ENCODE results near the gene HSPA5.
"Not testable (repeated sequence)": the region's sequence is repeated elsewhere in the genome, so short reads cannot be mapped to it uniquely, and the experiment has no call there.

Gene HSPA5

GRCh38 chr9:125276771-125277170, 35.6 kb upstream of the HSPA5 start:
- no peak overlapping the region for H4K5ac ChIP-seq (ENCODE audit: low read length)
- H3K56ac ChIP-seq (ENCODE audit: low read length), result no peak overlapping the region
- no peak overlapping the region for H3K4me2 ChIP-seq (ENCODE audit: low read length)
- H3K4ac ChIP-seq (ENCODE audit: low read depth, low read length), result no peak overlapping the region
- WGBS (ENCODE audit: extremely low coverage, insufficient coverage, low lambda C conversion rate), result no CpG with 5 or more reads among the region's 4 CpGs
- H3K18ac ChIP-seq (ENCODE audit: low read length), result no peak overlapping the region
- H3K27me3 ChIP-seq (ENCODE audit: insufficient read depth, low read length, poor library complexity), result no peaks in the 10 kb centered on the region
- no peaks in the 10 kb centered on the region for H3K79me2 ChIP-seq (ENCODE audit: control insufficient read depth, insufficient read depth, low read length)
- H2BK5ac ChIP-seq (ENCODE audit: low read length), result no peak overlapping the region
- DNase-seq, result no peak
- H2BK15ac ChIP-seq (replicated peaks; ENCODE audit: low read depth), result no peak overlapping the region
- no peaks in the 10 kb centered on the region for H3K4me1 ChIP-seq (ENCODE audit: control insufficient read depth, low read depth, low read length)
- H3K27ac ChIP-seq (ENCODE audit: low read depth, low read length), result no peak overlapping the region
- no peak overlapping the region for H4K8ac ChIP-seq (ENCODE audit: low read depth, low read length)
- H2BK120ac ChIP-seq (ENCODE audit: low read depth, low read length), result no peak overlapping the region
- H2AK5ac ChIP-seq (ENCODE audit: low read length), result no peak overlapping the region
- no peak overlapping the region for H3K9ac ChIP-seq (ENCODE audit: low read length)
- peaks cover 2% of the 10 kb centered on the region for H3K79me1 ChIP-seq (ENCODE audit: low read length)
- H3K36me3 ChIP-seq (ENCODE audit: control insufficient read depth, insufficient read depth, low read length), result no peaks in the 10 kb centered on the region
- no peak overlapping the region for H3K4me3 ChIP-seq (ENCODE audit: low read length)
- no peak overlapping the region for H3K23ac ChIP-seq (ENCODE audit: low read length)

GRCh38 chr9:125272697-125273096, 31.6 kb upstream of the HSPA5 start:
- DNase-seq, result no peak
- Histone ChIP-seq H2AK5ac (ENCODE audit: low read length) (no peak overlapping the region), H3K9ac (ENCODE audit: low read length) (no peak overlapping the region), H3K4me2 (ENCODE audit: low read length) (no peak overlapping the region), H3K18ac (ENCODE audit: low read length) (no peak overlapping the region), H3K27me3 (ENCODE audit: insufficient read depth, low read length, poor library complexity) (no peaks in the 10 kb centered on the region), H3K56ac (ENCODE audit: low read length) (no peak overlapping the region), H3K79me2 (ENCODE audit: control insufficient read depth, insufficient read depth, low read length) (no peaks in the 10 kb centered on the region), H2BK120ac (ENCODE audit: low read depth, low read length) (no peak overlapping the region), H3K36me3 (ENCODE audit: control insufficient read depth, insufficient read depth, low read length) (no peaks in the 10 kb centered on the region), H3K4ac (ENCODE audit: low read depth, low read length) (no peak overlapping the region), H3K27ac (ENCODE audit: low read depth, low read length) (no peak overlapping the region), H3K4me3 (ENCODE audit: low read length) (no peak overlapping the region), H4K8ac (ENCODE audit: low read depth, low read length) (no peak overlapping the region), H4K5ac (ENCODE audit: low read length) (no peak overlapping the region), H3K23ac (ENCODE audit: low read length) (no peak overlapping the region), H3K79me1 (ENCODE audit: low read length) (peaks cover 2% of the 10 kb centered on the region), H2BK5ac (ENCODE audit: low read length) (no peak overlapping the region), H2BK15ac (replicated peaks; ENCODE audit: low read depth) (no peak overlapping the region), H3K4me1 (ENCODE audit: control insufficient read depth, low read depth, low read length) (no peaks in the 10 kb centered on the region)
- no CpG with 5 or more reads among the region's 3 CpGs for WGBS (ENCODE audit: extremely low coverage, insufficient coverage, low lambda C conversion rate)

DNA sequence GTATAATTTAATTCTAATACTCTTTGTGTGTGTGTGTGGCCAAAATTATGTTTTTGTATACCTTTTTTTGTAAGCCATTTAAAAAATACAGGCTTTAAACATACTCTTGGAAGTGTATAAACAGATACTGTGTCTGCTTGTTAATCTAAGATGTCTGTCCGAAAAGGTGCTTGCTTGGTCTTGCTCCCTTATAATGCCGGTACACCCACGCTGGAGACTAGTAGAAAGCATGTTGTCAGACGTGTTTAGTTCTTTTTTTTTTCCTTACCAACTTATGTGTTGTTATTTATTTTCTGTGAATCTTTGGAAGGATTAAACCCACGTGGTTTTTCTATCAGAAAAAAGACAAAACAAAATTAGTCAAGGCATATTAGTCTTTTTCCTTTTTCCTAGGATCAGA, 29.9 kb upstream of the HSPA5 start:
- Histone ChIP-seq H3K18ac (ENCODE audit: low read length) (no peak overlapping the region), H3K56ac (ENCODE audit: low read length) (no peak overlapping the region), H3K4ac (ENCODE audit: low read depth, low read length) (no peak overlapping the region), H3K79me2 (ENCODE audit: control insufficient read depth, insufficient read depth, low read length) (no peaks in the 10 kb centered on the region), H3K4me3 (ENCODE audit: low read length) (no peak overlapping the region), H4K8ac (ENCODE audit: low read depth, low read length) (no peak overlapping the region), H2BK15ac (replicated peaks; ENCODE audit: low read depth) (no peak overlapping the region), H3K23ac (ENCODE audit: low read length) (no peak overlapping the region), H3K4me1 (ENCODE audit: control insufficient read depth, low read depth, low read length) (no peaks in the 10 kb centered on the region), H4K5ac (ENCODE audit: low read length) (no peak overlapping the region), H3K9ac (ENCODE audit: low read length) (no peak overlapping the region), H3K4me2 (ENCODE audit: low read length) (no peak overlapping the region), H3K36me3 (ENCODE audit: control insufficient read depth, insufficient read depth, low read length) (no peaks in the 10 kb centered on the region), H2BK120ac (ENCODE audit: low read depth, low read length) (no peak overlapping the region), H2BK5ac (ENCODE audit: low read length) (no peak overlapping the region), H3K27ac (ENCODE audit: low read depth, low read length) (no peak overlapping the region), H3K27me3 (ENCODE audit: insufficient read depth, low read length, poor library complexity) (no peaks in the 10 kb centered on the region), H3K79me1 (ENCODE audit: low read length) (peaks cover 4% of the 10 kb centered on the region), H2AK5ac (ENCODE audit: low read length) (no peak overlapping the region)
- WGBS (ENCODE audit: extremely low coverage, insufficient coverage, low lambda C conversion rate), result no CpG with 5 or more reads among the region's 5 CpGs
- DNase-seq, result no peak

GRCh38 chr9:125269014-125269397, 27.9 kb upstream of the HSPA5 start:
- no CpG with 5 or more reads among the region's 1 CpG for WGBS (ENCODE audit: extremely low coverage, insufficient coverage, low lambda C conversion rate)
- H3K27ac ChIP-seq (ENCODE audit: low read depth, low read length), result no peak overlapping the region
- H3K27me3 ChIP-seq (ENCODE audit: insufficient read depth, low read length, poor library complexity), result no peaks in the 10 kb centered on the region

DNA sequence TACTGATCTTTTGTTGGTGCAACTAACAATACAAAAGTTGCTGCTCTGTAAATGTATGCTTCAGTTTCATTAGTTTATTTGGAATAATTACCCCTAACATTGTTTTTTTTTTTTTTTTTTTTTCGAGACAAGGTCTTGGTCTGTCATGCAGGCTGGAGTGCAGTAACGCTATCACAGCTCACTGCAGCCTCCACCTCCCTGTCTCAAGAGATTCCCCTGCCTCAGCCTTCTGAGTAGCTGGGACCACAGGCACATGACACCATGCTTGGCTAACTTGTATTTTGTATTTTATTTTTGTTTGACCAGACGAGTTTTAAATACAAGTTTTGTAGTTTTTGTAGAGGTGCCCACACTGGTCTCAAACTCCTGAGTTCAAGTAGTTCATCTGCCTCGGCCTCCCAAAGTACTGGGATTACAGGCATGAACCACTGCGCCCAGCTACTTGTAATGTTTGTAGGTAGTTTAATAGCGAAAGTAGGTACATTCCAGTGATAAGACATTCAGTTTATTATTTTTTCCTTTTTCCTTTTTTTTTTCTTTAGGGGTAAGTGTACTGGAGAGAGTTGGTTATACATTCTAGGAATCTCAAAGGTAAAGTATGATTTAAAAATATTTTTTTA, 27.4 kb upstream of the HSPA5 start:
- Histone ChIP-seq H3K23ac (ENCODE audit: low read length) (no peak overlapping the region), H2AK5ac (ENCODE audit: low read length) (no peak overlapping the region)

More at GRCh38 chr9:125269014-125269397, 27.9 kb upstream of the HSPA5 start:
- Histone ChIP-seq H2BK5ac (ENCODE audit: low read length) (no peak overlapping the region), H3K4me2 (ENCODE audit: low read length) (no peak overlapping the region), H4K5ac (ENCODE audit: low read length) (no peak overlapping the region), H3K56ac (ENCODE audit: low read length) (no peak overlapping the region), H2AK5ac (ENCODE audit: low read length) (no peak overlapping the region), H3K79me2 (ENCODE audit: control insufficient read depth, insufficient read depth, low read length) (no peaks in the 10 kb centered on the region), H3K23ac (ENCODE audit: low read length) (no peak overlapping the region), H3K4me1 (ENCODE audit: control insufficient read depth, low read depth, low read length) (no peaks in the 10 kb centered on the region), H4K8ac (ENCODE audit: low read depth, low read length) (no peak overlapping the region), H3K4me3 (ENCODE audit: low read length) (no peak overlapping the region), H3K9ac (ENCODE audit: low read length) (no peak overlapping the region), H2BK120ac (ENCODE audit: low read depth, low read length) (no peak overlapping the region), H3K18ac (ENCODE audit: low read length) (no peak overlapping the region), H3K36me3 (ENCODE audit: control insufficient read depth, insufficient read depth, low read length) (no peaks in the 10 kb centered on the region), H3K4ac (ENCODE audit: low read depth, low read length) (no peak overlapping the region), H2BK15ac (replicated peaks; ENCODE audit: low read depth) (no peak overlapping the region), H3K79me1 (ENCODE audit: low read length) (peaks cover 4% of the 10 kb centered on the region)
- no peak for DNase-seq

DNA sequence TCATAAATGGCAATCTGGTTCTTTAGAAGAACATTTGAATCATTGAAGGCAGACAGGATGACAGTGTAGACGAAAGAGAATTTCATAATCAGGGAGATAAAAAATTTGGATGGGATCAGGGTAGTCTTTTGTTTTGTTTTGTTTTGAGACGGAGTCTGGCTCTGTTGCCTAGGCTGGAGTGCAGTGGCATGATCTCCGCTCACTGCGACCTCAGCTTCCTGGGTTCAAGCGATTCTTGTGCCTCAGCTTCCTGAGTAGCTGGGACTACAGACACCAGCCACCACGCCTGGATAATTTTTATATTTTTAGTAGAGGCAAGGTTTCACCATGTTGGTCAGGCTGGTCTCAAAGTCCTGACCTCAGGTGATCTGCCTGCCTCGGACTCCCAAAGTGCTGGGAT, 22.9 kb upstream of the HSPA5 start:
- not testable (repeated sequence) for H3K4me3 ChIP-seq (ENCODE audit: low read length); H2BK15ac ChIP-seq (replicated peaks; ENCODE audit: low read depth); H3K79me1 ChIP-seq (ENCODE audit: low read length); H3K18ac ChIP-seq (ENCODE audit: low read length); H4K8ac ChIP-seq (ENCODE audit: low read depth, low read length); H4K5ac ChIP-seq (ENCODE audit: low read length); H3K27me3 ChIP-seq (ENCODE audit: insufficient read depth, low read length, poor library complexity); H2BK5ac ChIP-seq (ENCODE audit: low read length); H3K4me1 ChIP-seq (ENCODE audit: control insufficient read depth, low read depth, low read length); H3K36me3 ChIP-seq (ENCODE audit: control insufficient read depth, insufficient read depth, low read length); H2BK120ac ChIP-seq (ENCODE audit: low read depth, low read length); H3K56ac ChIP-seq (ENCODE audit: low read length); H3K4me2 ChIP-seq (ENCODE audit: low read length); H3K4ac ChIP-seq (ENCODE audit: low read depth, low read length); H3K27ac ChIP-seq (ENCODE audit: low read depth, low read length); DNase-seq; H2AK5ac ChIP-seq (ENCODE audit: low read length); H3K9ac ChIP-seq (ENCODE audit: low read length); H3K23ac ChIP-seq (ENCODE audit: low read length)
- H3K79me2 ChIP-seq (ENCODE audit: control insufficient read depth, insufficient read depth, low read length), result peaks cover 10% of the 10 kb centered on the region
- no CpG with 5 or more reads among the region's 7 CpGs for WGBS (ENCODE audit: extremely low coverage, insufficient coverage, low lambda C conversion rate)

More for the DNA sequence above, 27.4 kb upstream of the HSPA5 start:
- H3K4ac ChIP-seq (ENCODE audit: low read depth, low read length), result no peak overlapping the region
- no peak for DNase-seq
- no peak overlapping the region for H3K4me3 ChIP-seq (ENCODE audit: low read length)
- no peaks in the 10 kb centered on the region for H3K4me1 ChIP-seq (ENCODE audit: control insufficient read depth, low read depth, low read length)
- H2BK120ac ChIP-seq (ENCODE audit: low read depth, low read length), result no peak overlapping the region
- H3K36me3 ChIP-seq (ENCODE audit: control insufficient read depth, insufficient read depth, low read length), result no peaks in the 10 kb centered on the region
- H3K18ac ChIP-seq (ENCODE audit: low read length), result no peak overlapping the region
- no peak overlapping the region for H3K9ac ChIP-seq (ENCODE audit: low read length)
- H3K79me2 ChIP-seq (ENCODE audit: control insufficient read depth, insufficient read depth, low read length), result peaks cover 4% of the 10 kb centered on the region
- WGBS (ENCODE audit: extremely low coverage, insufficient coverage, low lambda C conversion rate), result no CpG with 5 or more reads among the region's 6 CpGs
- no peak overlapping the region for H4K8ac ChIP-seq (ENCODE audit: low read depth, low read length)
- no peaks in the 10 kb centered on the region for H3K27me3 ChIP-seq (ENCODE audit: insufficient read depth, low read length, poor library complexity)
- H4K5ac ChIP-seq (ENCODE audit: low read length), result no peak overlapping the region
- no peak overlapping the region for H3K27ac ChIP-seq (ENCODE audit: low read depth, low read length)
- no peak overlapping the region for H3K56ac ChIP-seq (ENCODE audit: low read length)
- no peak overlapping the region for H2BK5ac ChIP-seq (ENCODE audit: low read length)
- no peak overlapping the region for H3K4me2 ChIP-seq (ENCODE audit: low read length)
- no peak overlapping the region for H2BK15ac ChIP-seq (replicated peaks; ENCODE audit: low read depth)
- H3K79me1 ChIP-seq (ENCODE audit: low read length), result peaks cover 7% of the 10 kb centered on the region

Measured in mesendoderm (in vitro differentiated cells).